IMR-90 (cell line): ENCODE results near the gene CEBPB.

Experiments used
- CEBPB ChIP-seq: IDR thresholded peaks from 2 replicates; pipeline ENCODE4 v1.6.1; 2012; ENCODE audit warnings: low read depth, low read length, improper control_type of control experiment
- MXI1 ChIP-seq: IDR thresholded peaks from 2 replicates; pipeline ENCODE4 v1.6.1; 2012; ENCODE audit warnings: low read depth, mild to moderate bottlenecking, low read length, moderate library complexity, borderline replicate concordance
- RCOR1 ChIP-seq: IDR thresholded peaks from 2 replicates; pipeline ENCODE4 v1.6.1; 2012; ENCODE audit warnings: mild to moderate bottlenecking, low read length, improper control_type of control experiment; ENCODE audit not compliant: insufficient replicate concordance
- TF ChIP-seq, protein P1 (sequence below): conservative IDR thresholded peaks from 2 replicates; pipeline ENCODE4 v1.5.1; 2012; ENCODE audit warnings: mild to moderate bottlenecking, low read depth, low read length, improper control_type of control experiment

DNA sequence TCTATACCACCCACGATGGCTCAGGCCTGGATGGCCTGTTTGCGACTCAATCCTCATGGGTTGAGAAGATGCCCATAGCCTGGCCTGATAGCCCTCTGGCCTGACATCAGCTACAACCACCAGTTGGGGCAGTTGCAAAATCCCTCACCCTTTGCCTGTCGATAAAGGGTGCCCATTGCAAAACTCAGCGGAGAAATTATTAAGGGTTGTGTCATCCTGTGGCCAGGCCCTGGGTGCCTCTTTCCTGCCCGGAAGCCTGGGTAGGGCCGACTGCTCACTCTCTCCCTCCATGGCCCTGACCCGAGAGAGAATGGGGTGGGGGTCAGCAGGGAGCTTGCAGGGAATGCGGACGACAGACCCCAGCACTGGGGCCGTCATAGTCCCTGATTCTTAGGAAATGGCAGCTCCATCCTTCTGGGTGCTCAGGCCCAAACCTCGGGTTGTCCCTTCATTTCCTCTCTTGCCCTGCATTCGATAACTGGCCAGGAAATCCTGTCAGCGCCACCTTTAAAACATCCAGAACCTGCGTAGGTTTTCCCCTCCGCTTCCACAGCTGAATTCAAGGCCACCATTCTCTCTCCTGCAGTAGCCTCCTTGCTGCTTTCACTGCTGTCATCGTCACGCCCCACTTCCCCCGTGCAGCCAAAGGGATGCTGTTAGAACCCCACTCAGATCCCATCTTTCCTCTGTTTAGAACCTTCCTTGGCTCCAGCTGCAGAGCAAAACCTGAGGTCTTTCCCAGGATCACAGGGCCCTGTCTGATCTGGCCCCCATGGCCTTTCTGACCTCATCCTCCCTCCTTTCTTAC is 31.1 kb downstream of the CEBPB start:
- TF ChIP-seq MXI1, result no peak
- TF ChIP-seq RCOR1, result no peak
- TF ChIP-seq, protein P1, sequence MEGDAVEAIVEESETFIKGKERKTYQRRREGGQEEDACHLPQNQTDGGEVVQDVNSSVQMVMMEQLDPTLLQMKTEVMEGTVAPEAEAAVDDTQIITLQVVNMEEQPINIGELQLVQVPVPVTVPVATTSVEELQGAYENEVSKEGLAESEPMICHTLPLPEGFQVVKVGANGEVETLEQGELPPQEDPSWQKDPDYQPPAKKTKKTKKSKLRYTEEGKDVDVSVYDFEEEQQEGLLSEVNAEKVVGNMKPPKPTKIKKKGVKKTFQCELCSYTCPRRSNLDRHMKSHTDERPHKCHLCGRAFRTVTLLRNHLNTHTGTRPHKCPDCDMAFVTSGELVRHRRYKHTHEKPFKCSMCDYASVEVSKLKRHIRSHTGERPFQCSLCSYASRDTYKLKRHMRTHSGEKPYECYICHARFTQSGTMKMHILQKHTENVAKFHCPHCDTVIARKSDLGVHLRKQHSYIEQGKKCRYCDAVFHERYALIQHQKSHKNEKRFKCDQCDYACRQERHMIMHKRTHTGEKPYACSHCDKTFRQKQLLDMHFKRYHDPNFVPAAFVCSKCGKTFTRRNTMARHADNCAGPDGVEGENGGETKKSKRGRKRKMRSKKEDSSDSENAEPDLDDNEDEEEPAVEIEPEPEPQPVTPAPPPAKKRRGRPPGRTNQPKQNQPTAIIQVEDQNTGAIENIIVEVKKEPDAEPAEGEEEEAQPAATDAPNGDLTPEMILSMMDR, result no peak
- TF ChIP-seq CEBPB, result peak; percentile 58
